Measurements from ENCODE around the gene KIR2DL1. TPM values are rescaled to one million over a fixed set of nuclear protein-coding genes. Genes with fewer than 3 reads are reported as not detected.
"Not testable (repeated sequence)": the region's sequence is repeated elsewhere in the genome, so short reads cannot be mapped to it uniquely, and the experiment has no call there.

Gene KIR2DL1
- total RNA-seq, 2 donors from 2014 or later, result 0.24 TPM; not detected in 1

DNA sequence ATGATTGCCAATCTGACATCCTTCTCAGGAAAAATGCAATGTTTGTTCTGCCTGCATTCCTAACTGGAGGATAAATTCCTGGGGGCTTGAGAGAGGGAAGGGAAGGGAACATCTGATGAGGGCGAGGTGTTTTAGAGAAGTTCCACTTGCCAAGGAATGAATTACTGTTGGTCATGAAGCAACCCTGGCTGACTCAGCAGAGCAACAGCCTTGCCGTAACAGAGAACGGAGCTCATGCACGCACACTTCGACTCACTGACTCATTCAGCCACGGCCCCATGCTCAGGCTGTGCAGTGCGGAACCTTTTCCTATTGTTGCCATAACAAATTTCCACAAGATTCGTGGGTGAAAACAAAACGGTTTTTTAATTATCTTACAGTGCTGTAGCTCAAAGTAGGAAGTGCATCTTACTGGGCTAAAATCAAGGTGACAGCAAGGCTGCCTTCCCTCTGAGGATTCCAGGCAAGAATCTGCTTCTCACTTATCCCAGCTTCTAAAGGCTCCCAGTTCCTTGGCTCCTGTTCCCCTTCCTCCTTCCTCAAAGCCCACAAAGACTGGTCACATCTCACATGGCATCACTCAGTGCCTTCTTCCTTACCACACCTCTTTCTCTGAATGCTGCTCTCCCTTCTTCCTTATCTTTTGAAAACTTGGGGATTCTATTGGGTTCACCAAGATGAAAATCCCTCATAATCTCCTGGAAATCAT lies 21.8 kb upstream of the KIR2DL1 start:
- not testable (repeated sequence) for H3K4me3 Mint-ChIP-seq; DNase-seq; H3K4me1 Mint-ChIP-seq (ENCODE audit: low read depth); H3K27ac Mint-ChIP-seq; H3K9me3 Mint-ChIP-seq; H3K27me3 Mint-ChIP-seq (ENCODE audit: low read depth); H3K36me3 Mint-ChIP-seq (ENCODE audit: insufficient read depth in 2 of 2); ATAC-seq (replicated peaks in 1 of 2)

DNA sequence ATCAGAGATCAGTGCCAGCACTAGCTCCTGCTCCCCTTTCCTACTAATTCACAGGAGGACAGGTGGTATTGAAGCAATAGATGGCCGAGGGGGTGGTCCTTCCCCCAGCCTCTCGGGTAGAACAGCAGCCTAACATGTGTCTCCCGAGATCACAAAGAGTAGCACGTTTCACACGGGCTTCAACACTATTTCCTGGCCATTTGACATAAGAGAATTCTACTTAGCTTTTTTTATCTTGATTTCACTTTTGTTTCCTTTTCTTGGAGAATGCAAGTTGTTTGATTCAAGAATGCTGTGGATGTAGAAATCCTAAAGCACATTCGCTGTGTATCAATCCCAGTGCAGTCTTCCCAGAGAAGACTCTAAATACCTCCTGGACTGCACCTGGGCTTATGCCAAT lies 19.3 kb upstream of the KIR2DL1 start:
- H3K27me3 Mint-ChIP-seq (ENCODE audit: low read depth); H3K36me3 Mint-ChIP-seq (ENCODE audit: insufficient read depth in 2 of 2); H3K4me1 Mint-ChIP-seq (ENCODE audit: low read depth); H3K9me3 Mint-ChIP-seq; H3K4me3 Mint-ChIP-seq; ATAC-seq (replicated peaks in 1 of 2); H3K27ac Mint-ChIP-seq; DNase-seq: not testable (repeated sequence)

GRCh38 chr19:54756204-54757110 lies 13.1 kb upstream of the KIR2DL1 start:
- not testable (repeated sequence) for H3K36me3 Mint-ChIP-seq (ENCODE audit: insufficient read depth in 2 of 2); H3K4me1 Mint-ChIP-seq (ENCODE audit: low read depth); H3K9me3 Mint-ChIP-seq; DNase-seq; H3K27me3 Mint-ChIP-seq (ENCODE audit: low read depth); H3K27ac Mint-ChIP-seq; H3K4me3 Mint-ChIP-seq; ATAC-seq (replicated peaks in 1 of 2)

DNA sequence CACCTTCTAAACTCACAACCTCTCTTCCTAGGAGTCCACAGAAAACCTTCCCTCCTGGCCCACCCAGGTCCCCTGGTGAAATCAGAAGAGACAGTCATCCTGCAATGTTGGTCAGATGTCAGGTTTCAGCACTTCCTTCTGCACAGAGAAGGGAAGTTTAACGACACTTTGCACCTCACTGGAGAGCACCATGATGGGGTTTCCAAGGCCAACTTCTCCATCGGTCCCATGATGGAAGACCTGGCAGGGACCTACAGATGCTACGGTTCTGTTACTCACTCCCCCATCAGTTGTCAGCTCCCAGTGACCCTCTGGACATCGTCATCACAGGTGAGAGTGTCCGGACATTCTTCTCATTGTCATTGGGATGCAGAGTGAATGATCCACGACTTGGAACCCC lies 11.0 kb upstream of the KIR2DL1 start:
- not testable (repeated sequence) for H3K9me3 Mint-ChIP-seq; ATAC-seq (replicated peaks in 1 of 2); H3K27ac Mint-ChIP-seq; H3K4me1 Mint-ChIP-seq (ENCODE audit: low read depth); H3K36me3 Mint-ChIP-seq (ENCODE audit: insufficient read depth in 2 of 2); H3K4me3 Mint-ChIP-seq; DNase-seq; H3K27me3 Mint-ChIP-seq (ENCODE audit: low read depth)

GRCh38 chr19:54764219-54764618 lies 5.4 kb upstream of the KIR2DL1 start:
- not testable (repeated sequence) for H3K27ac Mint-ChIP-seq; H3K4me3 Mint-ChIP-seq; H3K27me3 Mint-ChIP-seq (ENCODE audit: low read depth); DNase-seq; H3K9me3 Mint-ChIP-seq; H3K4me1 Mint-ChIP-seq (ENCODE audit: low read depth); ATAC-seq (replicated peaks in 1 of 2); H3K36me3 Mint-ChIP-seq (ENCODE audit: insufficient read depth in 2 of 2)

DNA sequence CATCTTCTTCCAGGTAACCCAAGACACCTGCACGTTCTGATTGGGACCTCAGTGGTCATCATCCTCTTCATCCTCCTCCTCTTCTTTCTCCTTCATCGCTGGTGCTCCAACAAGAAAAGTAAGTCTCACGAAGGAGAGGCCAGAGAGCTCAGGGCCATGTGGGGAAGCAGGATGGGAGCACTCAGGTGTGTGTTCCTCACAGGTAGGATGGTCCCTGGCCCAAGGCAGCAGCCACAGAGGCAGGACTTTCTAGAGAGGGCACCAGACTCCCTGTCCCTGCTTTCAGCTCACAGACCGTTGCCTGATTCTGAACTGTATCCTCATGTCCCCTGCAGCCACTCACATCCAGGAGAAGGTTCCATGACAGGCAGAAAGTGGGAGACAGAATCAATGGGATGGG lies 3.1 kb upstream of the KIR2DL1 start:
- H3K27ac Mint-ChIP-seq; H3K36me3 Mint-ChIP-seq (ENCODE audit: insufficient read depth in 2 of 2); DNase-seq; ATAC-seq (replicated peaks in 1 of 2); H3K4me3 Mint-ChIP-seq; H3K4me1 Mint-ChIP-seq (ENCODE audit: low read depth); H3K27me3 Mint-ChIP-seq (ENCODE audit: low read depth); H3K9me3 Mint-ChIP-seq: not testable (repeated sequence)

DNA sequence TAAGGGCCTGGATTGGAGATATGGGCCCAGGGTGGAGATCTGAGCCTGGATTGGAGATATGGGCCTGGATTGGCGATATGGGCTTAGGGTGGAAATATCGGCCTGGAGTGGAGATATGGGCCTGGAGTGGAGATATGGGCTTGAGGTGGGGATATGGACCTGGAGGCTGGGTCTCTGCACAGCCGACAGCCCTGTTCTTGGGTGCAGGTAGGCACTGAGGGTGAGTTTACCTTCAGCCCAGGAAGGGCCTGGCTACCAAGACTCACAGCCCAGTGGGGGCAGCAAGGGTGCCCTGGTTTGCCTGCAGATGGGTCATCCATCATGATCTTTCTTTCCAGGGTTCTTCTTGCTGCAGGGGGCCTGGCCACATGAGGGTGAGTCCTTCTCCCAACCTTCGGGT lies 918 bp downstream of the KIR2DL1 start:
- H3K4me3 Mint-ChIP-seq; H3K9me3 Mint-ChIP-seq; H3K27me3 Mint-ChIP-seq (ENCODE audit: low read depth); H3K4me1 Mint-ChIP-seq (ENCODE audit: low read depth); H3K27ac Mint-ChIP-seq; ATAC-seq (replicated peaks in 1 of 2); DNase-seq; H3K36me3 Mint-ChIP-seq (ENCODE audit: insufficient read depth in 2 of 2): not testable (repeated sequence)

DNA sequence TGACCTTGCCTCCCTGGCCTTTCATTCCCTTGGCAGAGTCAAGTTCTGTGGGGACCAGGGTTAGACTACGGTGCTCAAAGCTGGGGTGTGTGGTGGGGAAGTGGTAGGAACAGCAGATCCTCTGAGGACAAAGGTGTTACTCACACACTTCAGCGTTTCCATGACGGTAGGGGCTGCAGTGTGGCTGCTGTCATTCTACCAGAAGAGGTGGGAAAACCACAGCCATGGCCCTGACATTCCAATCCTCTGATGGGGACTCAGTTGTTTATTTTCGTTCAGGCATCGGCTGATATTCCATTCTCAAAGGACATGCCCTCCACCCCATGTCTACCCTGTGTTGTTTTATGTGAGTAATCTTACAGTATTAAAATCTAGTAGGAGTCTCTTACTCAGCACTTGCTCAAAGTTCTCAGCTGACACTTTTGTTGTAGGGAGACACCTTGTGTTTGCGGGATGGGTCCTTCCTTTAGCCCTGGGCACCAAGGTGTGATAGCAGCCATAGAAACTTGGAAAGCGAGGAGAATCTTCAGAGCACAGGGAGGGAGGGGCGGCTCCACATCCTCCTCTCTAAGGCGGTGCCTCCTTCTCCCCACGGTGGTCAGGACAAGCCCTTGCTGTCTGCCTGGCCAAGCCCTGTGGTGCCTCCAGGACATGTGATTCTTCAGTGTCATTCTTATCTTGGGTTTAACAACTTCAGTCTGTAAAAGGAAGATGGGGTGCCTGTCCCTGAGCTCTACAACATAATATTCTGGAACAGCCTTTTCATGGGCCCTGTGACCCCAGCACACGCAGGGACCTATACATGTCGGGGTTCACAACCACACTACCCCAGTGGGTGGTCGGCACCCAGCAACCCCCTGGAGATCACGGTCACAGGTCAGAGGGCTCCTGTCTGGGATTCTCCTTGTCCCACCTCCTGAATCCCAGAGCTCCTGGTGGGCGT lies 1.7 kb downstream of the KIR2DL1 start:
- not testable (repeated sequence) for H3K27me3 Mint-ChIP-seq (ENCODE audit: low read depth); H3K27ac Mint-ChIP-seq; H3K4me1 Mint-ChIP-seq (ENCODE audit: low read depth); ATAC-seq (replicated peaks in 1 of 2); DNase-seq; H3K9me3 Mint-ChIP-seq; H3K4me3 Mint-ChIP-seq; H3K36me3 Mint-ChIP-seq (ENCODE audit: insufficient read depth in 2 of 2)

DNA sequence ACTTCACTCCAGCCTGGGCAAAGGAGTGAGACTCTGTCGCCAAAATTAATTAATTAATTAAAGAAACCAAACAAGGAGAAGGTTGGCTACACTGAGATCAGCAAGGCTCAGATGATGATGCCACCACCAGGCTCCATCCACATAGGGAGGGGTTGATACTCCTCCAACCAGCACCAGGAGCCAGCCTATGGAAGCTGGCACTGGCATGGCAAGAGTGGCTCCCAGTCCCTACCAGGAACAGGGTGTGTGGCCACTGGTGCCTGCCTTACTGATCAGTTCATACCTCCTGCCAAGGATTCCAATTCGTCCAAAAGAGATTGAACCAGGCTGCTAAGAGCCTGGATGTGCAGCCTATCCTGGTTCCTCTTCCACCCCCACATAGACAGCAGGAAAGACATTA lies 3.1 kb downstream of the KIR2DL1 start:
- H3K9me3 Mint-ChIP-seq; H3K4me3 Mint-ChIP-seq; H3K27me3 Mint-ChIP-seq (ENCODE audit: low read depth); H3K36me3 Mint-ChIP-seq (ENCODE audit: insufficient read depth in 2 of 2); DNase-seq; ATAC-seq (replicated peaks in 1 of 2); H3K4me1 Mint-ChIP-seq (ENCODE audit: low read depth); H3K27ac Mint-ChIP-seq: not testable (repeated sequence)

DNA sequence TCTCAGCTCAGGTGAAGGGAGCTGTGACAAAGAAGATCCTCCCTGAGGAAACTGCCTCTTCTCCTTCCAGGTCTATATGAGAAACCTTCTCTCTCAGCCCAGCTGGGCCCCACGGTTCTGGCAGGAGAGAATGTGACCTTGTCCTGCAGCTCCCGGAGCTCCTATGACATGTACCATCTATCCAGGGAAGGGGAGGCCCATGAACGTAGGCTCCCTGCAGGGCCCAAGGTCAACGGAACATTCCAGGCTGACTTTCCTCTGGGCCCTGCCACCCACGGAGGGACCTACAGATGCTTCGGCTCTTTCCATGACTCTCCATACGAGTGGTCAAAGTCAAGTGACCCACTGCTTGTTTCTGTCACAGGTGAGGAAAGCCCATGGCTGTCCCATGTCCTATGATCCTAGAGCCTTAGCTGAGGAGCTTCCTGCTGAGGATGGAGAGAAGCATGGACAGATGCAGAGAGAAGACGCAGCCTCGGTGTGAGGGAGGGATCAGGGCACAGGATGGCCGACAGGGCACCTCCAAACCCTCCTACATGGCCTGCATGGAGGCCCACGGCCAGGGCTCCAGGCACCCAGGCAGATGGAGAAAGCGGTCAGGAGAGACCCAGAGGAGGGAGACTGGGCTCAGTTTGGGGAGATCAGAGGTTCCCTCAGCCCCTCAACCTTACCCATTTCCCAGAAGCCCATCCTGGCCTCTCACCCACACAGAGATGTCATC lies 5.7 kb downstream of the KIR2DL1 start:
- not testable (repeated sequence) for H3K27me3 Mint-ChIP-seq (ENCODE audit: low read depth); ATAC-seq (replicated peaks in 1 of 2); H3K9me3 Mint-ChIP-seq; H3K36me3 Mint-ChIP-seq (ENCODE audit: insufficient read depth in 2 of 2); H3K27ac Mint-ChIP-seq; DNase-seq; H3K4me3 Mint-ChIP-seq; H3K4me1 Mint-ChIP-seq (ENCODE audit: low read depth)

GRCh38 chr19:54775830-54776229 lies 6.2 kb downstream of the KIR2DL1 start:
- not testable (repeated sequence) for H3K4me3 Mint-ChIP-seq; H3K27me3 Mint-ChIP-seq (ENCODE audit: low read depth); H3K4me1 Mint-ChIP-seq (ENCODE audit: low read depth); H3K27ac Mint-ChIP-seq; ATAC-seq (replicated peaks in 1 of 2); DNase-seq; H3K9me3 Mint-ChIP-seq; H3K36me3 Mint-ChIP-seq (ENCODE audit: insufficient read depth in 2 of 2)

- H3K36me3 Mint-ChIP-seq (ENCODE audit: insufficient read depth in 2 of 2); H3K9me3 Mint-ChIP-seq; DNase-seq; H3K4me1 Mint-ChIP-seq (ENCODE audit: low read depth); H3K4me3 Mint-ChIP-seq; H3K27ac Mint-ChIP-seq; H3K27me3 Mint-ChIP-seq (ENCODE audit: low read depth); ATAC-seq (replicated peaks in 1 of 2): not testable (repeated sequence)
These were observed 8.3 kb downstream of the KIR2DL1 start for GRCh38 chr19:54777851-54778250.

Measured in activated T-cell treated with anti-CD3 and anti-CD28 coated beads, Interleukin-2, amount 50 U/mL, for 72 hours (primary cell).